ENCODE measurements around the gene PON2.
"Not testable (repeated sequence)": the region's sequence is repeated elsewhere in the genome, so short reads cannot be mapped to it uniquely, and the experiment has no call there.

PON2 gene

DNA sequence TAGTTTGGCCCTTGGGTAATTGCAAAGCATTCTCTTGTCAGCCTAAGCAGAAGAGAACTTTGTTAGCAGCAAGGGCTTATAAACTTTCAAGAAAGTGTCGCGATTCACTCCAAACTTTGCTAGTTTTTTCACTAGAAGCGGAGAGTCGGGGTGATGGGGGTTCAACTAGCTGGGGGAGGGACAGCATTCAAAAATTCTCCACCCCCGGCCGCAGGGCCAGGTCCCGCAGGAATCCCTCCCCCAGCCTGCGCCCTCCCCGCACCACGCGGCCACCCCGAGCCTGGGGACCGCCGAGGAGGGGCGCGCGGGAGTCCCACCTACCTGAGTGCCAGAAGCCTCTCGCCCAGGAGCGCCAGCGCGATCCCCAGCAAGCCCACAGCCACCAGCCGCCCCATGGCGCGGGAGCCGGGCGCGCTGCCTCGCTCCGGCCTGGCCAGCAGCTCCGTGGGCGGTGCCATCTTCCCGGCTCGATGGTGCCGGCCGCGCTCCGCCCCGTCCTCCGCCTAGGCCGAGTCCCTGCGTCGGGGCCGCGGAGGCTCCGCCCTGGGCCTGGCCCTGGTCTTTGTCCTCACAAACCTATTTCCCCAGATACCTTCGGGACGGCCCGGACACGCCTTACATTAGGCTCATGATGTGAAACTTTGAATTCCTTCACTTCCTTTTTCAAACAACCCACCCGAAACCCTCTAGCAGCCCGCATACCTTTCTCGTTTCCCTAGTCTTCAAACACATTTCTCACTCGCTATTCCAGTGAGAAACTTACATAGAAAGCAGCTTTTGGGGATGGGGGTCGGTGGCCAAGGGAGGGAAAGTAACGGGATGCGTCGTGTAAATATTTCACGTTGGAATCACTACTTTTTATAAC lies at the start of gene PON2:
PON2 (minus strand) TSS at position 472 of the 865 bp plus-strand sequence; CDS start at position 395, 77 bp downstream.
- peak; percentile 78 for DNase-seq (ENCODE audit: low read depth)

DNA sequence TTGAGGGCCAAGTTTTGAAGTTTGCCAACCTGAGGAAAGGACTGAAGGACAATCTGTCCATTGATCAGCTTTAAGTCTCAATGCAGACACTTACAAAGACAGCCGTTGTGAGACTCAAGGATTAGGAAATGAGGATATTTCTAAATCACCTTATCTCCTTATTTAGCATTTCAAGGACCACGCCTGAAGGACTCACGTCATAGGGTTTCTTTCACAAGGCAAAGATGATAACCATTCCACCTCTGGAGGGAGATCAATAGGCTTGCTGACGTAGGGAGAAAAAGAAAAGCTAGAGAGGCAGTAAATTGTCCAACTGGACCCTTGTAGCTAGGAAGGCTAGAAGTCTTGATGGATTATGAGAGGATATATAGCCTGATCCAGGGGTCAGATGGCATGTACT lies 47.6 kb upstream of the PON2 start:
- peak; percentile 29 for DNase-seq (ENCODE audit: low read depth)

DNA sequence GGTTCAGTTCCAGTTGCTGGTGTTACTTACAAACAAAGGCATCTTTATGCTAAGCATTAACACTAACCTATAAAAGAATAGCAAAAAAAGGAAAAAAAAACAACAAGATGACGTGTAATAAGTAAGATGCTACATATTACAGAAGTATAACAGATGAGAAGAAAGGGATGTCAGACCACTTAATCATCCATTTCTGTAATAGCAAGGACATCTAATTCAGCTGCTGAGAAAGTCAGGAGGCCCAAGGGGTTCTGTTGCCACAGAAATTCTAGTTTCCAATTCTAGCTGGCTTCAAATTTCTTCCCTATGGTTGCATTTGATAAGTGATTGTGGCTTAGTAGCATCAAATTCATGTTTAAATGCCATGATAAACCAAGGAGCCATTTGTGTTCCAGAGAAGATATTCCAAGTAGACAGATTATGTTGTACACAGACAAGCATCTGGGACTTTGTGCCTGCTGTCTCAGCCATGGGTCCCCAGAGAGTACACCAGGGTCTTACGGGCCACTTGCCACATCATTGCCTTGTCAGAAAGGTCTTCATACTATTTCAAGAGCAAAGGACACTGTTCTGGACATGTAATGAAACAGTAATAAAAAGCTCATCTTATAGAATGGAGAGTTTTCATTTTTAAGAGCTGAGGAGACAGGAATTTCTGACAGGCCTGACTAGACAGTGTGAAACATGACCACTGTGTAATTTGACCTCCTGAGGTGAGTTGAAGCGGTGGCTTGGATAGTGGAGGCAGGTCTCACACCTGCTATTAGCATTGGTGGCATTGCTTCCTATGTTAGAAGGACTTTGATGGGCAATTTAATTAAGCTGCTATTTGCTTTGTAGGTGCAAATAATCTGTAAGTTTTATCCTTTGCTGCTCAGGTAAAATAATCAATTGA lies 46.7 kb upstream of the PON2 start:
- DNase-seq (ENCODE audit: low read depth) = peak; percentile 10

DNA sequence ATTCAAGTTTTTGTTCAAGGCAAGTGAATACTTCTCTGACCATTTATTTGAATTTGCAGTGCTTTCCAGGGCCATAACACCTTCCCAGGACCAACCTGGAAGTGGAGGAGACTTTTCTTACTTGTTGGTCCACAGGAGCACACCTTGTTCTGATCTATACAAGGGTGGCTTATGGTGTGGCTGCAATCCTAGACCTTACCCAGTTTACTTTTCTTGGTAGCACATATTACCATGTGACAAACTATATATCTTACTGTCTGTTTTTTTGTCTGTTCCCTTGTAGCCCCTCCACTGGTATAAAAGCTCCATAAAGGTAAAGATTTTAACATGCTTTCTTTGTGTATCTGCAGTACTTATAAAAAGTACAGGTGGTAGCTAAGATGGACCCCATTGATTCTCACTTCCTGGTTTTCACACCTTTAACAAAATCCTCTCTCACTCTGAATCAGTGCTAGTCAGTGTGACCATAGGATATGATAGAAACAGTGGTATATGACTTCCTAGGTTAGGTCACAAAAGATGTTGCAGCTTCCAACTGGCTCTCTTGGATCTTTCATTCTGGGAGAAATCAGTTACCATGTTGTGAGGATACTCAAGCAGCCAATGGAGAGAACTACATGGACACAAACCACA lies 45.3 kb upstream of the PON2 start:
- no peak for DNase-seq (ENCODE audit: low read depth)

DNA sequence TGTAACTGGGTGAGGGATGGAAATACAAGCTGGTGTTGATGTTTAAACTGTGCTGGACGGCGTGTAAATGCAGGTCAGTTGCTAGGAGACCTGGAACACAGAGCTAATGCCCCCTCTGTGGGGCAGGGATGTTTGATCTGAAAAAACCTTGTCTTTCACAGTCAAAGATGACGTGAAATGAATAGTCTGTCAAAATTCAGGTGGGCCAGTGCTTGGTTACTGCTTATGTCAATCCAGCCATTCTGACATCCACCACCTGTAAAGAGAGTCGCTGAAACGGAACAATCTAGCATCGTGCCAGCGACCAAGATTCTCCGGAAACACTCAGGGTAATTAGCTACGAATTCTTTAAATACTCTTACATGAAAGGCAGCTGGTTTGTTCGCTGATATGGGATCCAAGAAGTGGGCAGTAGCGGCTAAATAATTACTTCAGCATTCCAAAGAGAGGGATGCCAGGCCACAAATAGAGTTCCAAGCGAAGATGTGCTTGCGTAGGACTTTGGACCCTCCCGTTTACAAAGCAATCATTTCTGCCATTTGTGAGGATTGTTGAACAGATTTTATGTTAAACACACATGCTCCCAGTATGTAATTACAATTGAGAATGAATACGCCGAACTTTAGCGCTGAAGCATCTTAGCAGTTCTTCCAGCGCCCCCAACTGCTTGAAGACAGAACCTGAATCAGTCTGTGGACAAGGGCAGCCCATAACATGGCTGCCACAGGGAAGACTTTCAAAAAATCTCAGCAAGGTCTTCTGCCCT lies 43.6 kb upstream of the PON2 start:
- peak; percentile 73 for DNase-seq (ENCODE audit: low read depth)

DNA sequence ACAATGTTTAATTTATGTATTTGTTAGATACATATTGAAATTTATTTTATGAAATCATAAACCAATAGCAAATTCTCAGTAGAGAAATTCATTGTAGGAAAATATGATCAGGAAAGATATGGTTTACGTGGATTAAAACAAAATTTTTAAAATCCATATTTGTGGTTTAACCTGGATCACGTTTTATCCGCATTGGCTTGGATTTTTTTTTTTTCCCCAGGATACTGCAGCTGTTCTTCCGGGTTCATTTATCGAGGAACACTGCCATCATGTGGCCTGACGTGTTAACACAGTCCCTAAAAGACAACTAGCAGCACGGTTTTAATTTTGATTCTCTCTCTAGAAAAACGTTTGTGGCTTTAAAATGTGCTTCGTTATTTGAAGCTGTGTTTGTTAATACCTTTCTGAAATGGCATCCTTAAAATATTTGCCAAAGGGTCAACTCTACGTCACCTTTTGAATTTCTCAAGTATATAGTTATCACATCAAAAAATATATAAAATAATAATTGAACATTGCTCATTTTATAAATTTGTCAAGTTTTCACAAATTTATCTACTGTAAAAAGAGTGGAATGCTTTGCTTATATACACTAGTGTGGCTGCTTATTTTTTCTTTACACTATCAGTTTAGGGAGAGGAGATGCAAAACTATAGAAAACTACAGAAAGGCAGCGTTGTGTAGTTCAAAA lies 42.2 kb upstream of the PON2 start:
- DNase-seq (ENCODE audit: low read depth) = peak; percentile 73

DNA sequence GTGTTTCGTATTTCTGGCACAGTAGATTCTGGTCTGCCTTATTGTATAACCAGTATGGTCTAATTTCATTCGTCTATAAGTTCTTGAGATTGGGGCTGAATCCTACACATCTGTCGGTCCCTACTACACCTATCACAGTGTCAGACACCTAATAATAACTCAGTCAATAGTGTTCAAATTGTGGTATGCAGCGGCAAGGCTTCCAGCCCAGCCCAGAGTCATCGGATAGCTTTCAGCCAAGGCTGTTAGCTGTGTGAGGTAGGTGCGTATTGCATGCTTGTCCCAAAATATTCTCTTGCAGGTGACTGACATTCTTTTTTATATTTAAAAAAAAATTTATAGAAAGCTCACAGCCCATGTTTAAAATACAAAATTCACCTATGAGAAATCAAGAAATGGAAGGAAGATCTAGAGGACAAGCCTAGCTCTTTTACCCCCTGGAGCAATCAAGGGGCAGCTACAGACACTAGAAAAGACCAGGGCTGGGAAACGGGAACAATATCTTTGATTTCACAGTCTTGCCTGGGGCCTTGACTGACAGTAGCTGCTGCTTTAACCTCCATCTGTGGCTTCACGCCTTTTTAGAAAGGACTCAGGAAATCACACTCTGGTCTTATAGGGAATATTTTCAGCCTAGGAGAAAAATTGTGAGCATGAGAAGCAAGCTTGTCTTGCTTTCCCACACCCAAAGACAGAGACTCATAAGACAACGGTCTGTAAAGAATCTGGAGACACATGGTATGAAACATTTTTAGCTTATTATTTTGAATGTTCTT lies 41.4 kb upstream of the PON2 start:
- DNase-seq (ENCODE audit: low read depth) = peak; percentile 52

DNA sequence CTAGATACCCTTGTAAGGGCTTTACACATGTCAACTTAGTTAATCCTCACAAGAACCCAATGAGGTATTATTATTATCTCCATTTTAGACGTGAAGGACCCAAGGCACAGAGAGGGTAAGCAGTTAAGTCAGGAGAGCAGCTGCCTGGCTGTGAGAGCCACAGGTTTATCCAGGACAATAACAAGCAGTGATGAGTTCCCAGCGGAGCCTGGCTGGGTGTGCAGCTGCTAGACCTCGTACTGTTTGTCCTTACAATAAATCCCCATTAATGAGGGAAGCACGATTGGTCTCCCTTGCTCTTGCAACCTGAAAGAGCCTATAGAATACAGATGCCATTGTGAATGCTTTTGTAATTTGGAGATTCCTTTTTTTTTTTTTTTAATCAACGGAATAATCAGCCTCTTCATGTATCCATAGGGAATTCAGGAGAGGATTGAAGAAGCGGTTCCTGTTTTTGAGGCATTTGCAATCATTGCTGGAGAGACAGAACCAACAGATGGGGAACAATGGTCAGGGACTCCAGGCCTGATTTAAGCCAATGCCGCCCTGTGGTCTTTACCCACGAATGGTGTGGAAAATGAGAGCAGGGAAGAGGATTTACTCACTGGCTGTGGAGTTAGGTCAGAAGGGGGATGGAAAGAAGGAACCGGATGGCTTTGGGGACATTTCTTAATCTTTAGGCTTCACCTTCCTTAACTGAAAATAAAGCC lies 38.6 kb upstream of the PON2 start:
- DNase-seq (ENCODE audit: low read depth) = peak; percentile 5

DNA sequence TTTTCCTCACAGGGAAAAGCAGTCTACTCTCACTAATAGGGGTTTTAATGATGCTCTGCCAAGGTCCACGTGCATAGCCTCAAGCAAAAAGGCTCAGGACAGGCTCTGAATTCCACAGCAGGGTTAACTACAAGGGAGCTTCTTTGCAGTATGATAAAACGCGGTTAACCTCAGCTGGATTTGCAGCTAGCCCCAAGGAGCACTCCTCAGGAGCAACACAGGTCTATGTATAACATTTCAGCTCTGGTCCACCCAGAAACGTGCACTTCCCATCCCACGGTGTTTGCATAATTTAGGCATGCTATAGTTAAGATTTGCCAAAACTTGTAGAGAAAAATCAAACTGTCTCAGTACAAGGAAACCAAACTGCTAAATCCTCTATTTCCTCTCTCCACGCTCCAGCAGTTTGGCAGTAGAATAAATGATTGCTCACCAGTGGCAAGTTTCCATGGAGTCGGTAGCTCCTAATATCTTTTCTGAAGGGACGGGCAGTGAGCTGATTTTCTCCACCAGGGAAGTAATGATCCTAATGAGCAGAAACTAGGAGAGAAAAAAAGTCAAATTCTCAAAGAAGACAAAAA lies 37.8 kb upstream of the PON2 start:
- DNase-seq (ENCODE audit: low read depth) = peak; percentile 71

DNA sequence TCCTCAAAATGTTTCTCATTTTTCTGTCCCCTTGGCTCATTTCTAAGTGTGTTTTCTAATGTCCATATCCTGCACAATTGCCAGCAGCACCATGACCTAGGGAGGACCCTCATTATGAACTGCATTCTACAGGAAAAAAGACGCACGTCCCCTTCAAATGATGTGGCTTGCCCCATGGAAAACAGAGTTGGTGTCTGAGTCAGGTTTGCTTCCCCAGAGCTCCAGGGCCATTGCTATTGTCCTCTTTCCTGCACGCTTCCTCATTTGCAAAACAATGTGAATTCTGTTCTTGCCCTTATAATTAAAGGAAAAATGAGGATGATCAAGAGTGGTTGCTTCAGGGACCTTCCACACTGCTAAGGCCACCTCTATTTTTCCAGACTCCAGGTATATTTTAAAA lies 36.2 kb upstream of the PON2 start:
- no peak for DNase-seq (ENCODE audit: low read depth)

DNA sequence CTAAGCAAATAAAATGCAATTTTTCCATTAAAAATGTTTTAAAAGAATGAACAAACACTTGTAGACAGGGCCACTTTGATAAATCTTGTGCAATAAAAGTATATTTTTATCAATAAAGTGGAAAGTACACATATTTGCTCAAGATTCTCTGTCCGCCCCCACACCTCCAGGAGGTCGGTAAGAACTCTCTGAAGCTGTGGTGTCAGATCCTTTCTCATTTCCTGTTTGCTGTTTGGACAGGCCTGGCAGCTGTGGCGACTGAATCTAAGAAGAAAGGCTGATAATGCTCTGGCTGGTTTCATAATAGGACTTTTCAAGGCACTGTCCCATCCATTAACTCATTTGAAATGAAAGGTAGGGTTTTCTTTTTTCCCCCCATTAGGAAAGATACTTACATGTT lies 35.6 kb upstream of the PON2 start:
- DNase-seq (ENCODE audit: low read depth) = peak; percentile 76

DNA sequence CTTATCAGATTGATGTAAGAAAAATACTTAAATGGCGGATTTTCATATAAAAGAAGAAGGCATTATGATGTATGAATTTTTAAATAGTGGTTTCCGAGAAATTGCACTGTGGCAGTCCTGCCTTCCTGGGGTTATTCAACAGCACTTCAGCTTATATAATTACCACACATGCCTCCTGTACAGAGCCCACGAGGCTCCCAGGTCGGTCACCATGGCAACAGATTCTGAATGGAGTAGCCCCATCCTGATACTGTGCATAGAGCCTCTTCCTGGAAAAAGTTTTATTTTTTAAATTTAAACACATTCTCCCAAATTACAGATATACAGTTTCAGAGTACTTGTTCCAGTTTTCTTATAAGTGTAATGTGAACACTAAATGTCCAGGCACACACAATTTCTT lies 35.0 kb upstream of the PON2 start:
- no peak for DNase-seq (ENCODE audit: low read depth)

DNA sequence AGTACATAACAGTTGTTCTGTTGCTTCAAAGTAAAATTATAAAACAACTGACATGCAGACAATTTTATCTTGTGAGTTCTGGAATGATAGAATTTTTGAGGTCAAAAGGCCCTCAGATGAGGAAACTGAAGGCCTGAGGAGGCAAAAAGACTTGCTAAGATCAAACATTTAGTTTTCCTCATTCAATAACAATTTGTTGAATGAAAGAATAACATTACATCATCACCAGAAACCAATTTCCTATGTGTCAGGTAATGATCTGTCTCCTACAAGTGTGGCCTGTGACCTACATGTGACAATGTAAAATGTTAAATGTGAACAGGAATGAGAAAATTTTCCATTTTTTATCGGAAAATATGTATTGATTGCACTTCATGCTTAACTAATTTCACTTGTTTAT lies 34.4 kb upstream of the PON2 start:
- peak; percentile 7 for DNase-seq (ENCODE audit: low read depth)

DNA sequence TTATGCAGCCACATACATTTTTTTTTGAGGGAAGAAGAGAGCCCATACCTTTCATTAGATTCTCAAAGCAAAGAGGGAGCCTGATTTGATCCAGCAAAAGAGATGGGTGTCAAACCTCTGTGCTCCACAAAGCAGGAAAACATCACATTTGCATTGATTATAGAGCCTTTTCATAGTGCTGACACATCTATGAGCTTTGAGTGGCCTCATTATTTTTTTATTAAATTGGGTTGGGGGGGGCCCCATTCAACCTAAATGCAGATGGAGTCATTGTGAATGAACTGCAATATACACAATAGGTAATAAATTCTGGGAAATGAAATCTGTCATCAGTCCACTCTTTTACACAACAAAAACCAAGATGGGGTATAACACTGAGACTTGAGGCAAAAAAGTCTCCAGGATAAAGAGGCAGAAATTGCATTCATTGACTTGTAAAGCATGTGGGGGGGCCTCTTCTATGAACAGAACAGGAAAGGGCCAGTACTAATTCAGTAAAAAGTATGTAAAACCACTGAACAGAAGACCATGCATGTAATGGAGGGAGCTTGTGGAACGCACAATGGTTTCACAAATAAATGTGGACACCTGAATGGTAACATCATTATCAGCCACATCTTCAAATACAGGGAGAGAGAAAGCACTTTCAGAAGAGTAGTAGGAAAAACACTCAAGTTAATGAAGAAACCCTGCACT lies 33.2 kb upstream of the PON2 start:
- no peak for DNase-seq (ENCODE audit: low read depth)

DNA sequence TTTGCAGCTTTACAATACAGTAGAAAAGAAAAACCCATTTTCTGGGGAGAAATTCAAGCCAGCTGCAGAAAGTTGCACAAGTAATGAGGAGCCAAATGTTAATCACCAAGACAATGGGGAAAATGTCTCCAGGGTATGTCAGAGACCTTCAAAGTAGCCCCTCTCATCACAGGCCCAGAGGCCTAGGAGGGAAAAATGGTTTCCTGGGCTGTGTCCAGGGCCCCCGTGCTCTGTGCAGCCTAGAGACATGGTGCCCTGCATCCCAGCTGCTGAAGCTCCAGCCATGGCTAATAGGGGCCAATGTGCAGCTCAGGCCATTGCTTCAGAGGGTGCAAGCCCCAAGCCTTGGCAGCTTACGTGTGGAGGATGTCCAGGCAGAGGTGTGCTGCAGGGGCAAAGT lies 25.8 kb upstream of the PON2 start:
- not testable (repeated sequence) for DNase-seq (ENCODE audit: low read depth)

DNA sequence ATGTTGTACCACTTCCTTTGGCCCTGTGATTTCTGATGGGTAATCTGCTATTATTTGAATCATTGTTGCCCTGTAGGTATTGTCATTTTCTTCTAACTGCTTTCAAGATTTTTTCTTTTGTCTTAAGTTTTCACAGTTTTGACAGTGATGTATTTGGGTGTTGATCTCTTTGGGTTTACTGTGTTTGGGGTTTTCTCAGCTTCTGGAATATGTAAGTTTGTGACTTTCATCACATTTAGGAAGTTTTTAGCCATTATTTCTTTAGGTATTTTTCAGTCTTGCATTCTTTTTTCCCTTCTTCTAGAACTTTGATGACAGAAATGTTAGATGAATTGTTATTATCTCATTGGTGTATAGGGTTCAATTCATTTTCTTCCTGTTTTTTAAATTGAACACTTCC lies 23.1 kb upstream of the PON2 start:
- no peak for DNase-seq (ENCODE audit: low read depth)

DNA sequence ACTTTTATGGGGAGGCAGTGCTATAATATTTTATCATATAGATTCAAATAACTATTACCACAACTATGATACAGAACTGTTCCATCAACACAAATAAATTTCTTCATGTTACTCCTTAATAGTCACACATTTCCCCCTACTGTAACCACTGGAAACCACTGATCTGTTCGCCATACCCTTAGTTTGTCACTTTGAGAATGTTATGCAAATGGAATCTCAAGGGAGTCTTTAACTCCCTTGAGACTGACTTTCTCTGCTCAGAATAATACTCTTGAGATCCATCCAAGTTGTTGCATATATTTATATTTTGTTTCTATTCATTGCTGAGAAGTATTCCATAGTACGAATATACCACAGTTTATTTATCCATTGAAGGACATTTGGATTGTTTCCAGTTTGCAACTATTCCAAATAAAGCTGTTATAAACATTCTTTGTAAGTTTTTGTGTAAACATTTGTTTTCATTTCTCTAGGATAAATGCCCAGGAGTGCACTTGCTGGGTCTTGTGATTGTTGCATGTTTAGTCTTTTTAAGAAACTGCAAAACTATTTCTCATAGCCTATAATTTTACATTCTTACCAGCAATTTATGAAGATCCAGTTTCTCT lies 19.7 kb upstream of the PON2 start:
- no peak for DNase-seq (ENCODE audit: low read depth)

DNA sequence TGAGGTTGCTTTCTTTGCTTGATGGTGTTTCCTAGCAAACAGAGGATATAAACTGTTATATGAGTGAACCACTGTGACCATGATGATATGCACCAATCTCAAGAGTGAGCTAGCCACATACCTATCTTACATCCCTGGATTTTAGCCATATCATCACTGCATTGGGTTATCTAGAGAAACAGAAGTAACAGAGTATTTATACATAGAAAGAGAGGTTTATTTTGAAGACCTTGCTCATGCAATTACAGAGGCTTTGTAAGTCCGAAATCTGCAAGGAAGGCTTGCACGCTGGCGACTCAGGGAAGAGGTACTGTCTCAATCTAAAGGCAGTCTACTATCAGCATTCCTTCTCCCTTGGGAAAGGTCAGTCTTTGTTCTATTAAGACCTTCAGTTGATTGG lies 11.8 kb upstream of the PON2 start:
- no peak for DNase-seq (ENCODE audit: low read depth)

All from amniotic epithelial cell (primary cell).